SW 1271 (cell line): ENCODE measurements around the gene SFTPB.

ENCODE experiments used
- DNase-seq, 2 experiments: peaks; one replicate each; lab custom pipeline; 2025; lab: John Stamatoyannopoulos, UW

The SFTPB gene

GRCh38 chr2:85613717-85614515 lies 54.1 kb downstream of the SFTPB start:
- no peak for DNase-seq

GRCh38 chr2:85611705-85612587 lies 56.1 kb downstream of the SFTPB start, which contains the start of gene C2orf68:
Gene C2orf68, minus strand, starts transcription at chr2:85612066. Its CDS starts 82 bp downstream, at chr2:85611984.
- peak; percentile 78 to 88 for DNase-seq

DNA sequence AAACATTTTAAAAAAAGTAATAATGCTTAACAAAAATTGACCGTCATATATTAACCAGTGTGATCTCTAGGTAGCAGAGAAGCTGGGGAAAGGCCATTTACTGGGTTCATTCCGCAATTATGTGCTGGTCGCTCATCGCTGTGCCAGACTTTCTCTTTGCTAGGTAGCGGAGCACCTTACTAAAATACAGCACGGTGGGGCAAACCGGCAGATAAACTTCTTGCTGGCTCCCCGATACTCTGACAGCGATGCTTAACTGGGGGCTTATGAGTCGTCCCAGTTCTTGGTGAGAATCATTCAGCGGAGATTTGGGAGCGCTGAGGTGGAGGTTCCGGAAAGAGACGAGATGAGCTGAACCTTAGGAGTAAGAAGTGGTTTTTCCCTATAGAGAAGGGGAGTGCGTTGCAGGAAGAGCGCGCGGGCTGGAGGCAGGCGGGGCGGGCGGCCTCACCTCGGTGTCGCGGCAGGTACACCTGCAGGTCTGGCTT lies 56.7 kb downstream of the SFTPB start:
- DNase-seq, result no peak
